A673 (cell line): ENCODE results near the gene AP1AR.

ENCODE experiments used
- CTCF ChIP-seq: fragments of 300-800, 200-600 bp; sonication (generic); conservative IDR thresholded peaks from 2 replicates; pipeline ENCODE4 v1.5.1; 2017; ENCODE audit warnings: low read depth, mild to moderate bottlenecking, antibody characterized with exemption, low read length, moderate library complexity, mixed read lengths
- EZH2 ChIP-seq: fragments of 200-600 bp; sonication (generic); IDR thresholded peaks from 2 replicates; pipeline ENCODE4 v1.6.1; 2017; ENCODE audit warnings: borderline replicate concordance, low read depth, mild to moderate bottlenecking, mixed read lengths, antibody characterized with exemption, low read length; ENCODE audit not compliant: poor library complexity, severe bottlenecking

DNA sequence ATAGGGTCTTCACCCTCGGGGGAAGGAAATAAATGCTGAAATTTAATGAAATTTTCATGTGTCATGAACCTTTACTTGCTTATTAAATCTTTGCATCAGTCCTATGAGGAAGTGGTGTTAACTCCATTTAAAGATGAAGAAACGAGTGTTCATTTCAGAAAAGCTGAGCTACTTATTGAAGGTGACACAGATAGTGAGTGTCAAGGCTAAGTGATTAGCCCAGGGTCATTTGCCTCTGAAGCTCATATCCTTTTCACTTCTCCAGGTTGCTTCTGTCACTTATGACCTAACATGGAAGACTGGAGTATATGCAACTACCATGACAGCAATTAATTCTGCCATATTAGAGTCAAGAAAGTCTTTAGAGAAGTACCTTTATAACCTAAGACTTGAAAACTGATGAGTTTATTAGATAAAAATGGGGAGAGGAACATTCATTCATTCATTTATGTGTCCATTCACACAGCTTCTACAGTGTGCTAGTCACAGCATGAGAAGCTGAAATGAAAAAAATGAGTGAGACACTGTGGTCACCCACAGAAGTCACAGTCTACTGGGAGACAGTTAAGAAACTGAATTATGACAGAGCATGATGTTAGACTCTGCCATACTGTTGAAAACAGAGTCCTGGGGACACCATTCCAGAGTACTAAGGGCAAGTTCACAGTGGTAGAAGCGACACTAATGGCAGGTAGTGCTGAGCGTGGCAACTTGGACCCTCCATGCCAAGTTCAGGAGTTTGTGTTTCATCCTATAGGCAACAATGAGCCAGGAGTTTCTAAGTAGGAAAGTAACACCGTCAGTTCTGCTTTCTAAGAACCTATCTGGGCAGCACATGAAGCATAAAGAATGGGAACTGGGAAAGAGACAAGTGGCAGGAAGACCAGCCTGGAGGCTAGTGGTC, 86.9 kb downstream of the AP1AR start:
- no peak for TF ChIP-seq CTCF
- TF ChIP-seq EZH2 = no peak
